Measurements from ENCODE around the gene NOTCH2.

The NOTCH2 gene

DNA sequence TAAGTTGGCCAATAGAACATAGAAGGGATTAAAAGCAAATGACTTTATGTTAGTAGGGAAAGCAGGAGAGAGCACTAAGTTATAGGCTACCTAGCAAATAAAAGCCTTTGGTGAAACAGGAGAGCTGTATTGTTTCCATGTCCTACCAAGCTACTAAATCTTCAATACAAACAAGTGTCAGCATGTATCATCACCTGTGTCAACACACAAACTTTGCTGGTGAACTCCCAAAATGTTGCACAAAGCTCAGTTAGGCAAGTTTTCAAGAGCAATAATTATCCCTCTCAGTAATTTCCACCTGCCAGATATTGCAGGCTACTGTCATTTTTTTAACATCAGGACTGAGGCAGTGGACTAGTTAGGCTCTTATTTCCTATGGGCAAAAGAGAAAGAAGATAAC, 95.4 kb downstream of the NOTCH2 start:
- no peak for DNase-seq (ENCODE audit: low read depth)

DNA sequence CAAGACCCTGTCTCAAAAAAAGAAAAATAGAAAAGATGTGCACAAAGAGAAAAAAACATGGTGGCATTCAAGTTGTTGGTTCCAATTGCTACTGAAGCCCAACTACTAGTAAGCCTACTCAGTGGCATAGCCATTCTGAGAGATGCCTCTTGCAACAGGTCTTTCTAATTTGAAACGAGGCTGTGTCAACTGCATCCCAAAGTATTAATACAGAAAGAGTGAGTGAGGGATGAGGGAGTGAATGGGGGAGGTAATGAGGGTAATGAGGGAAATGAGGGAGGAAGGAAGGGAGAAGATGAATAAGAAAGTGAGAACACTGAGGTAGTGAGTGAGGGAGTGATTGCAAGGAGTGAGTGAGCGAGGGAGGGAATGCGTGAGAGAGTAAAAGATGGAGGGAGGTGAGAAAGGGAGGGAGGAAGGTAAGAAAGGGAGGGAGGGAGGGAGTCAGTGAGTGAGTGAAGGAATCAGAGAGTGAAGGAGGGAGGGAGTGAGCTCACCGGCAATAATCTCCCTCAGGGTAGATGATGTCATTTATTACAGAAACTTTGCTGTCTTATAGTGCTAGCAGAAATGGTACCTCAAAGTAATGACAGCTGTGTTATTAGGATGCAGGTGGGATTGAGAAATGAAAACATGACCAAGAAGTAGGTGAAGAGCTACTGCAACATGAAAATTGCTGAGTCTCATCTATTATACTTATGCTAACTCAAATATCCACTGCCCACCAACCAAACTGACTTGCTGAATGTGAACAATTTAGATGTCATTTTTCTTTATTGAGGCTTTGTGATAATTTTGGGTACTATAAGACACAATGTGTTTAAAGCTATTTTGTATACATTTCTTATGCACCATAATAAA, 97.5 kb downstream of the NOTCH2 start:
- DNase-seq (ENCODE audit: low read depth) = no peak

DNA sequence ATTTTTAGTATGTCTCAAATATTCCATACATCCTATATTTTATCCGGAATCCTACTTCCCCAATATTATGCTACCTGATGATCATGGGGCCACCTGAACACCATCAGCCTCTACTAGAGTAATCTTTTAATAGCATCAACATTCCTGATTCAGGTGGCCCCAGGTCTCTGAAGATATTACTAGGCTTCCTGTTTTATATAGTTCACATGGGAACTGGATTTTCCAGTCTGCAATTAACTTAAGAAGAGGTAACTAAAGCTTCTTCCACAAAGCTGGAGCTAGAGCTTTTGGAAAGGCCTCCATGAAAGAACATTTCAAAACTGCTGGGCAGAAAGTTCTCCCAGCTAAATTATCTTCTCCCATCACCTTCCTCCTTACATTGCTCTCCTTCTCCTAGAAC, 100.9 kb downstream of the NOTCH2 start:
- DNase-seq (ENCODE audit: low read depth) = no peak

DNA sequence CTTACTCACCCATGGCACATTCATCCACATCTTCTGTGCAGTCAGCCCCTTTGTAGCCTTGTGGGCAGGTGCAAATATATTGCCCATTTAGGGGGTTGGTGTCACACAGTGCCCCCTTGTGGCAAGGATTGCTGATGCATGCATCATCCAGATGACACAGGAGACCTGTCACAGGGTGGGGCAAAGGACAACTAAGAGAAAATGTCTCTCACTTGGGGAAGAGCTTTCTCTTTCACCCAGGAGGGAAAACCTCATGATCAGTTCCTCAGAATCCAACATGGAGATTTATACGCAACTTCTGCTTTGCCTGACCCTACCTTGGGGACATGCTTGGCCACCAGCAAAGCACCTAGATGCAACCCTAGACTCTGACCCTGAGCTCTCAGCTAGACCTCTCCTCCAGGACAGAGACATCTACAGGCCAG, 101.4 kb downstream of the NOTCH2 start:
- DNase-seq (ENCODE audit: low read depth) = peak; percentile 50

DNA sequence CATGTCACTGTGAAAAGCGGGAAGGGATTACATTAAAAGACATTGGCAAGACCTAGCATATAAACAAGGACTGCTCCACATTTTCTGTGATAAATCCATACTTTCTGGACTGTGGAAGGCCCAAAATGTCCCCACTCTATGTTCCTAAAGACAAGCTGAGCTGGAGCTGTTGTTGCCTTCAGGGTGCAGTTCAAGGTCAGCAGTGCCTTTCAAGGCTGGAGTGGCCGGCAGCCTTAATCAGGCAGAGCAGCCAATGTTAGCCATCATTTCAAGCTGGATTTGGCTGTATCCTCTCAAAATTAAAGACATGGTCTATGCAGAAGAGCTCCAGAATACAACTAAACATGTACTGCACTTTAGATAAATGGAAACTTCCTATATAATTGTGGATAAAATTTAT, 102.8 kb downstream of the NOTCH2 start:
- DNase-seq (ENCODE audit: low read depth) = no peak

DNA sequence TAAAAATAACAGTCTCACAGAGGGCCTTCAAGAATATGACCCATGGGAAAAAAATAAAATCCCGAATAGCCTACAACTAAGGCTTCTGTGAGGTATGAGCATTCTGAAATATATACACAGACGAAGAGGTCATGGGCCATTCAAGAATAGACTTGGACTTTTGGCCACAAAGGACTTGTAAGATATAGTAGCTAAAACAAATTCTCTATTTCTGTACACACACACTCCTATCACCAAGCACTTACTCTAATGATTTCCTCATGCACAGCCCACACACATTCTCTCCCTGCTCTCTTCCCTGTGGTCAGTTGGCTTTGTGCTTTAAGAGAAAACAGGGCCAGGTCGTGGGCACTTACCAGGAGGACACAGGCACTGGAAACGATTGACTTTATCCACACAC, 103.4 kb downstream of the NOTCH2 start:
- no peak for DNase-seq (ENCODE audit: low read depth)

DNA sequence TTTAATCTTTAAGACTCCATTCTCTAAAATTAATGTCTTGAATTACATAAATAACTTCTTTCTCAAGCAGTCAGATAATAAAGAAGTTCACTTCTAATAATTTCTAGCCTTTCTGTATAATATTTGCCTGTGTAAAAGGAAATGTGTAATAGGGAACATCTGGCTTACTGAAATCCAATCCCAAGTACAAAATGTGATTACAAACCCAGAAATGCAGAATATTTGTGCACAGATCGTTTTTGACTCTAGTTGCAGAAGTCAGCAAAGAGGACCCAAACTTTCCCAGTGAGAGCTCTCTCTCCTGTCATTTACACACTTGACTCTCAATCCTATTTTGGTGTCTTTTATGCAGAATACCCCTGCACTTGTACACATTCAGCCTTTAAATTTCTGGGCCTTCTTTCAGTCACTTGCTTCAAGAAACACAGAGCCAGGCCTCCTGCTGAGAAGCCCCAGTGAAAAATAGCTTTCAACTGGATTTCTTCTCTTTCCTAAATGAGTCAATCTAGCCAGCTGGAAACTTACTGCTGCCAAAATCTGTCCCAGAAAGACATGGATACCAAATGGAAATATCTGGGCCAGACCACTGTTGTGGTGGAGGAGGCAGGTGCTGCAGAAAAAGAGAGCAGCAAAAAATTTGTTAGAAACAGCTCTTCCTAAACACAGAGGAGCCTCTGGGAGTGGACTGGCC, 104.6 kb downstream of the NOTCH2 start:
- DNase-seq (ENCODE audit: low read depth) = no peak

GRCh38 chr1:119962296-119962968, 107.0 kb downstream of the NOTCH2 start:
- no peak for DNase-seq (ENCODE audit: low read depth)

- no peak for DNase-seq (ENCODE audit: low read depth)
These were observed 109.0 kb downstream of the NOTCH2 start for GRCh38 chr1:119960501-119960900.

GRCh38 chr1:119959268-119960220, 109.9 kb downstream of the NOTCH2 start:
- no peak for DNase-seq (ENCODE audit: low read depth)

DNA sequence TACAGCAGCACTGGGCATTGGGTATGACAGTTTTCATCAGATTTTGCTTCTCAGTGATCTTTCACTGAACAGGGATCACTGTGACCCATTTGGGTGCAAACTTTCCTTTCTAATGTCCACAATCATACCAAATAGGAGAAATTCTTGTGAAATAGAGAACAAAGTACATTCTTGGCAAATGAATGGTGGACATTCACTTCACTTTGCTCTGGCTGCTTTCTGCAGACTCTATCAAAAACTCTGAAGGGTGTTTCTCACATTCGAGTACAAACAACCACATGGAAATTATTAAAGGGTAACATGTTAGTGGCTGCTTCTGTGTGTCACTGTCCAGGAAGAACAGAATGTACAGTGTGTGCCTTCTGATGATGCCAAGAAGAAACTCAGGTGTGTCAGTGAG, 111.2 kb downstream of the NOTCH2 start:
- no peak for DNase-seq (ENCODE audit: low read depth)

- no peak for DNase-seq (ENCODE audit: low read depth)
These were observed 113.2 kb downstream of the NOTCH2 start for GRCh38 chr1:119956306-119956705.

GRCh38 chr1:119954476-119955422, 114.7 kb downstream of the NOTCH2 start:
- DNase-seq (ENCODE audit: low read depth) = no peak

DNA sequence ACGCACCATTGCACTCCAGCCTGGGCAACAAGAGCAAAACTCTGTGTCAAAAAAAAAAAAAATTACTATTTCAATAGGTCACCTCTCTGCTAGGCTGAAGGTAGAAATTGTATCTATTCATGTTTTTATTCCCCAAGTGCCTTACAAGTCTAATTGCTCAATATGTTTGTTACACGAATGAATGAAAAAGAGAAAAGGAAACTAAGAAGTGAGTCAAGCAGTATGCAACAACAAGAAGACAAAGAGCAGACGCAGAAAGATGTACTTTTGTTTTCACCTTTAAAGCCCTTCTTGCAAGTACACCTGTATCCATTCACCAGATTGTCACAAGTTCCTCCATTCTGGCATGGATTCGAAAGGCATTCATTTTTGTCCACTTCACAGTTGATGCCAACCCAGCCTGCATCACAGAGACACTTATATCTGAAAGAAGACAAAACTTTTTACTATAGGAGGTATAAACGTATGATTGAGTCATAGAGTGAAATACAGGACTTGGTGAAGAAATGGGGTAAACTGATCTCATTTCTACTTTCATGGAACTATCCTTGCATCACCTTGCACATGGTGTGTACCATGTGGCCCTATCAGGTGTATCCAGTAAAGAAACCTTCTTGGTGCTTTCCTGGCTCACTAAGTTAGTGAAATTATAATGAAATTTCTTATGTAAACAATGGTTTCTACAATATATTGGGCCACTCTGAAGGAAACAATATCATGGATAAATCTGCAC, 116.0 kb downstream of the NOTCH2 start:
- no peak for DNase-seq (ENCODE audit: low read depth)

- no peak for DNase-seq (ENCODE audit: low read depth)
These were observed 117.0 kb downstream of the NOTCH2 start for GRCh38 chr1:119952496-119952895.

GRCh38 chr1:119948342-119949214, 120.9 kb downstream of the NOTCH2 start:
- DNase-seq (ENCODE audit: low read depth) = peak; percentile 53

DNA sequence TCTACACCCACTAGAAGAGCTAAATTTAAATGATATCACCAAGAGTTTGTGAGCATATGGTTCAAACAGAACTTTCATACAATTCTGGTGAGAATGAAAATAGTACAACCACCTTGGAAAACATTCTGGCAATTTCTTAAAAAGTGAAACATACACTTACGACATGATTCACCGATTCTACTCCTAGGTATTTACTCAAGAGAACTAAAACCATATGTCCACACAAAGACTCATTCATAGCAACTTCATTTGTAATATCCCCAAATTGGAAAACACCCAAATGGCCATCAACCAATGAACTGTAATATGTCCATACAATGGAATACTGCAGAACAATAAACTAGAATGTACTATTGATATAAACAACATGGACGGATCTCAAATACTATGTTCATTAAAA, 122.0 kb downstream of the NOTCH2 start:
- no peak for DNase-seq (ENCODE audit: low read depth)

- no peak for DNase-seq (ENCODE audit: low read depth)
These were observed 122.7 kb downstream of the NOTCH2 start for GRCh38 chr1:119946724-119947123.

GRCh38 chr1:119943216-119943615, 126.2 kb downstream of the NOTCH2 start:
- no peak for DNase-seq (ENCODE audit: low read depth)
